Sigmoid colon (tissue), 7 donors: ENCODE measurements around the gene TECR. TPM values are rescaled to one million over a fixed set of nuclear protein-coding genes. Genes with fewer than 3 reads are reported as not detected.
"Not testable (repeated sequence)": the region's sequence is repeated elsewhere in the genome, so short reads cannot be mapped to it uniquely, and the experiment has no call there.

Source experiments
- DNase-seq: peaks from one replicate; pipeline ENCODE4 v3.0.0-alpha.2; 2019
- H3K27ac ChIP-seq, 4 donors: fragments of 200-600 bp; sonication (generic); one replicate each; pipeline ENCODE4 v1.5.1; 2016 to 2019; ENCODE audit warnings: mild to moderate bottlenecking in 1 of 4
- H3K27me3 ChIP-seq, 3 donors: fragments of 200-600 bp; sonication (generic); one replicate each; pipeline ENCODE4 v1.5.1; 2019; ENCODE audit warnings: mild to moderate bottlenecking in 1 of 3
- H3K36me3 ChIP-seq, 4 donors: fragments of 200-600 bp; sonication (generic); one replicate each; pipeline ENCODE4 v1.5.1; 2016 to 2019
- H3K4me1 ChIP-seq, 4 donors: fragments of 200-600 bp; sonication (generic); one replicate each; pipeline ENCODE4 v1.5.1; 2017 to 2019
- H3K4me3 ChIP-seq, 4 donors: fragments of 200-600 bp; sonication (generic); one replicate each; pipeline ENCODE4 v1.5.1; 2017 to 2019; ENCODE audit warnings: mild to moderate bottlenecking in 2 of 4, moderate library complexity in 1 of 4
- H3K9me3 ChIP-seq, 4 donors: fragments of 200-600 bp in 3 of 4; sonication (generic) in 3 of 4; one replicate each; pipeline versions ENCODE4 v1.5.1 to v1.6.1; 2013 to 2019
- EP300 ChIP-seq, 4 donors: sonication (generic); formaldehyde crosslinking; IDR thresholded peaks; one replicate each; pipeline ENCODE4 v1.6.1; 2017; ENCODE audit warnings: antibody characterized with exemption in 4 of 4
- POLR2A ChIP-seq, 2 donors: fragments of 450-650 bp; IDR thresholded peaks; one replicate each; pipeline ENCODE4 v1.6.1; 2016; ENCODE audit warnings: antibody characterized with exemption in 2 of 2, mild to moderate bottlenecking in 2 of 2, moderate library complexity in 2 of 2
- POLR2AphosphoS5 ChIP-seq, 4 donors: sonication (generic); formaldehyde crosslinking; IDR thresholded peaks; one replicate each; pipeline ENCODE4 v1.6.1; 2017; ENCODE audit warnings: antibody characterized with exemption in 4 of 4
- whole genome bisulfite sequencing, 2 donors: extraction: QIAGEN DNeasy Blood & Tissue Kit; methylation state at CpG; one replicate each; pipeline ENCODE4 v1.1.7; 2013; 5-methylcytosine and 5-hydroxymethylcytosine counted together
- intact Hi-C: fragments of 100-400 bp; cut with DNase I; formaldehyde crosslinking; loops from one replicate; pipeline ENCODE4 v1.15.1; 2023
- polyA plus RNA-seq, 3 donors: library from polyadenylated mRNA; stranded (reverse); fragments of 200-250 nt; gene quantifications; one replicate each; pipeline ENCODE4 v1.2.3, GENCODE V29; 2013
- total RNA-seq, 4 donors: library from RNA; depleted of rRNA; stranded (reverse); fragments of >200 nt; gene quantifications; one replicate each; pipeline ENCODE4 v1.1.0, GENCODE V29; 2016
- TF ChIP-seq, protein P1 (sequence below), 4 experiments: fragments of 450-650 bp in 3 of 4; fragments of 200-600 bp in 1 of 4; IDR thresholded peaks; one replicate each; pipeline ENCODE4 v1.5.1; 2016 to 2019; ENCODE audit warnings: antibody characterized with exemption in 4 of 4, mild to moderate bottlenecking in 3 of 4, moderate library complexity in 2 of 4
- donor health status: healthy with polysubstance abuse.
- donor health status: Bipolar disorder and iron deficiency.
- donor health status: healthy.

The TECR gene
- total and polyA plus RNA-seq, 7 donors = 20.6 to 139 (median 32.4) TPM

DNA sequence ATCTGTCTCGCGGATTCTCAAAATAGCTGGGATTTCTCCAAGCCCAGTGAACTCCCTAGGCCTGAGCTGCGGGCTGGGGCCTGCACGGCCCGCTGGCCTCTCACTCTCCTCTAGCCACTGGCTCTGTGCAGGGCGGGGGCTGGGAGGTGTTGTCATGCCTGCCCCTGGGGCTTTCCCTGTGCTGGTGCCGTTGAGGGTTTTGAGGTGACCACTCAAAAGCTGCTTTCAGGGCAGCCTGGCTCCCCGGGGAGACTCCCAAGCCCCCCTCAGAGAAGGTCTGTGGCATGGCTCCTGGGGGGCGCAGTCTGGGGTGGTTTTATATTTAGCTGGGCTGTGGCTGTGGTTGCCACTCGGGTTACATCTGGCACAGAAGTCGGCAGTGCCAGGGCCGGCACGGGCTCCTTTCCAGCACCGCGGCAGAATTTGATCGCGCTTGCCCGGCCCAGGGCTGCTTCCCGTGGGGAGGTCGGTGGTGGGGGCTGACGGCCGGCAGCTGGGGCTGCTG, 32.5 kb downstream of the TECR start:
- Histone ChIP-seq H3K4me1 (peaks cover 0 to under 1% (median under 1%) of the 10 kb centered on the region in 4 donors), H3K36me3 (peaks cover 0 to 27% (median 4%) of the 10 kb centered on the region in 4 donors), H3K27me3 (no peaks in the 10 kb centered on the region), H3K27ac (peak overlapping the region; percentile 27 to 56 (median 34)), H3K9me3 (no peaks in the 10 kb centered on the region), H3K4me3 (no peak overlapping the region)
- TF ChIP-seq POLR2A (IDR thresholded peaks at IDR 0.05) (no peak), EP300 (IDR thresholded peaks at IDR 0.05) (no peak), POLR2AphosphoS5 (IDR thresholded peaks at IDR 0.05) (no peak)
- TF ChIP-seq, protein P1, sequence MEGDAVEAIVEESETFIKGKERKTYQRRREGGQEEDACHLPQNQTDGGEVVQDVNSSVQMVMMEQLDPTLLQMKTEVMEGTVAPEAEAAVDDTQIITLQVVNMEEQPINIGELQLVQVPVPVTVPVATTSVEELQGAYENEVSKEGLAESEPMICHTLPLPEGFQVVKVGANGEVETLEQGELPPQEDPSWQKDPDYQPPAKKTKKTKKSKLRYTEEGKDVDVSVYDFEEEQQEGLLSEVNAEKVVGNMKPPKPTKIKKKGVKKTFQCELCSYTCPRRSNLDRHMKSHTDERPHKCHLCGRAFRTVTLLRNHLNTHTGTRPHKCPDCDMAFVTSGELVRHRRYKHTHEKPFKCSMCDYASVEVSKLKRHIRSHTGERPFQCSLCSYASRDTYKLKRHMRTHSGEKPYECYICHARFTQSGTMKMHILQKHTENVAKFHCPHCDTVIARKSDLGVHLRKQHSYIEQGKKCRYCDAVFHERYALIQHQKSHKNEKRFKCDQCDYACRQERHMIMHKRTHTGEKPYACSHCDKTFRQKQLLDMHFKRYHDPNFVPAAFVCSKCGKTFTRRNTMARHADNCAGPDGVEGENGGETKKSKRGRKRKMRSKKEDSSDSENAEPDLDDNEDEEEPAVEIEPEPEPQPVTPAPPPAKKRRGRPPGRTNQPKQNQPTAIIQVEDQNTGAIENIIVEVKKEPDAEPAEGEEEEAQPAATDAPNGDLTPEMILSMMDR (IDR thresholded peaks at IDR 0.05) = no peak
- intact Hi-C loops = no loop called here
- DNase-seq = no peak
- WGBS, 2 donors = 77 to 83% methylated on average over 22 of the region's 22 CpGs

DNA sequence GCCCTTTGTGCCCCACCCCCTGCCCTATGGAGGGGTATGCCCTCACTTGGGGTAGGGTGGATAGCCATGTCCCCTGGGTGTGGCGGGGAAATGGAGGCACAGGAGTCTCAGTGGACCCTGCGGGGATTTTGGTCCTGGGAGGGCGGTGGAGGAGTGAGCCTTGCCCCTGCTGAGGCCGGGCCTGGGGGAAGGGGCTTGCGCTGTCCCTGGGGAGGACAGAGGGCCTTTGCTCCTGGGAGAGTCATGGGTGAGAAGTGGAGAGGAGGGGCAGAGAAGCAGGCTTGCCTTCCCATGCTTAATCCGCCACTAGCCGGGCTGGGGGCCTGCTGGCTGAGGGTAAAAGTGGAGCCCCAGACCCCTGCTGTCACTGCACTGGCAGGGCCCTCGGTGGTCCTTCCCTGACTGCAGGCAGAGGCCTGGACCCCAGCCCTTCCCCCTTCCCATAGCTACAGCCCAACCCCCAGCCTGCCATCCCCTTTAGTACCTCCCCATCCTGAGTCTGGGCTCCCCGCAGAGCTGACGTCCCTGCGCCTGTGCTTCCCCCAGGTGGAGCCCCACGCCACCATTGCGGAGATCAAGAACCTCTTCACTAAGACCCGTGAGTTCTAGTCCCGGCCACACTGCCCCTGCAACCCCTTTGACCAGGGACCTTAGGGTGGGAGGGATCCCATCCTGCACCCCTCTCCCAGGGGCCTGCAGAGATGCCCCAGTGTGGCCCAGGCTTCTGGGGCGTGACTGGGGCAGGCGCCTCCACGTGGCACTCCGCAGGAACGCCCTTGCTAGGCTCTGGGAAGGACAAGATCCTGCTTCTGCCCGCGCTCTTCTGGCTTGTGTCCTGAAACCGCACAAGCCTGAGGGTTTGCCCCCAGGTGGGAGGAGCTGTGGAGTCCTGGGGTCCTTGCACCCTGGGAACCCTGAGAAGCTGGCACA, 33.5 kb downstream of the TECR start:
- Histone ChIP-seq H3K4me1 (no peaks in the 10 kb centered on the region), H3K27ac (peak overlapping the region; percentile 27 to 56 (median 34)), H3K27me3 (no peaks in the 10 kb centered on the region), H3K9me3 (no peaks in the 10 kb centered on the region), H3K4me3 (no peak overlapping the region), H3K36me3 (peaks cover 0 to 34% (median 5%) of the 10 kb centered on the region in 4 donors)
- TF ChIP-seq POLR2AphosphoS5 (IDR thresholded peaks at IDR 0.05) = no peak
- TF ChIP-seq, protein P1 (IDR thresholded peaks at IDR 0.05) = no peak
- no peak for TF ChIP-seq POLR2A (IDR thresholded peaks at IDR 0.05)
- TF ChIP-seq EP300 (IDR thresholded peaks at IDR 0.05) = no peak
- intact Hi-C loops = no loop called here
- 90 to 92% methylated on average over 23 of the region's 23 CpGs for WGBS, 2 donors
- no peak for DNase-seq

DNA sequence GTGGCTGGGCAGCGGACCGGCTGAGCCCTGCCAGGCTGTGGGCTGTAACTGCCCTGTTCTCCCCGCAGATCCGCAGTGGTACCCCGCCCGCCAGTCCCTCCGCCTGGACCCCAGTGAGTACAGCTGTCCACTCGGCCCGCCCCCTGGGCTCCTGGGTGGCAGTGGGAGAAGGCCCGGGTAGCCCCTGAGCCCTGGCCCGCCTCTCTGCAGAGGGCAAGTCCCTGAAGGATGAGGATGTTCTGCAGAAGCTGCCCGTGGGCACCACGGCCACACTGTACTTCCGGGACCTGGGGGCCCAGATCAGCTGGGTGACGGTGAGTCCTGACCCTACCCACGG, 34.2 kb downstream of the TECR start:
- no peak for DNase-seq

DNA sequence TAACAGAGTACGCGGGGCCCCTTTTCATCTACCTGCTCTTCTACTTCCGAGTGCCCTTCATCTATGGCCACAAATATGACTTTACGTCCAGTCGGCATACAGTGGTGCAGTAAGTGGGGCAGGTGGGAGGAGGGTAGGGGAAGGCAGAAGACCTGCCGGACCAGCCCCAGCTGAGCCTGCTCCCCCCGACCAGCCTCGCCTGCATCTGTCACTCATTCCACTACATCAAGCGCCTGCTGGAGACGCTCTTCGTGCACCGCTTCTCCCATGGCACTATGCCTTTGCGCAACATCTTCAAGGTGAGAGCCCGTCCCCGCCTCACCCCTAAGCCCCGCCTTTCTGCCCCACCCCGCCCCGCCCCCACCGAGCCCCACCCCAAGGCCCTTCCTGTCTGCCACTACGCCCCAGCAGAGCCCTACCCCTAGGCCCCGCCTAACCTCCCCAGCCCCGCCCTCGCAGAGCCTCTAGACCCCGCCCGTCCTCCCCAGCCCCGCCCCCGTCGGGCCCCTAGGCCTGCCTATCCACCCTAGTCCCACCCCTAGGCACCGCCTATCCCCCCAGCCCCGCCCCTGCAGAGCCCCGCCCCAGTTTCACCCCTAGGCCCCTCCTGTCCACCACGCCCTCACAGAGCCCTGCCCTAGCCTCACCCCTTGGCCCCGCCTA, 34.7 kb downstream of the TECR start:
- Histone ChIP-seq H3K36me3 (peaks cover 0 to 34% (median 5%) of the 10 kb centered on the region in 4 donors), H3K4me1 (peaks cover 0 to under 1% (median 0%) of the 10 kb centered on the region in 4 donors), H3K9me3 (no peaks in the 10 kb centered on the region), H3K27me3 (no peaks in the 10 kb centered on the region), H3K4me3 (no peak overlapping the region), H3K27ac (no peak overlapping the region)
- TF ChIP-seq, protein P1 (IDR thresholded peaks at IDR 0.05) = no peak
- TF ChIP-seq POLR2A (IDR thresholded peaks at IDR 0.05) = no peak
- TF ChIP-seq POLR2AphosphoS5 (IDR thresholded peaks at IDR 0.05) = no peak
- TF ChIP-seq EP300 (IDR thresholded peaks at IDR 0.05) = no peak
- WGBS, 2 donors = 70 to 78% methylated on average over 33 of the region's 33 CpGs
- intact Hi-C loops = no loop called here
- no peak for DNase-seq

More for the DNA sequence above, 34.2 kb downstream of the TECR start:
- WGBS, 2 donors = 95 to 96% methylated on average over 16 of the region's 16 CpGs
- no peak overlapping the region for H3K27ac ChIP-seq
- intact Hi-C loops = no loop called here
- no peaks in the 10 kb centered on the region for H3K27me3 ChIP-seq
- H3K36me3 ChIP-seq = peaks cover 0 to 34% (median 5%) of the 10 kb centered on the region in 4 donors
- no peaks in the 10 kb centered on the region for H3K9me3 ChIP-seq
- H3K4me1 ChIP-seq = no peaks in the 10 kb centered on the region
- no peak overlapping the region for H3K4me3 ChIP-seq
- TF ChIP-seq, protein P1 (IDR thresholded peaks at IDR 0.05) = no peak
- TF ChIP-seq POLR2AphosphoS5 (IDR thresholded peaks at IDR 0.05) = no peak
- no peak for TF ChIP-seq POLR2A (IDR thresholded peaks at IDR 0.05)
- TF ChIP-seq EP300 (IDR thresholded peaks at IDR 0.05) = no peak

DNA sequence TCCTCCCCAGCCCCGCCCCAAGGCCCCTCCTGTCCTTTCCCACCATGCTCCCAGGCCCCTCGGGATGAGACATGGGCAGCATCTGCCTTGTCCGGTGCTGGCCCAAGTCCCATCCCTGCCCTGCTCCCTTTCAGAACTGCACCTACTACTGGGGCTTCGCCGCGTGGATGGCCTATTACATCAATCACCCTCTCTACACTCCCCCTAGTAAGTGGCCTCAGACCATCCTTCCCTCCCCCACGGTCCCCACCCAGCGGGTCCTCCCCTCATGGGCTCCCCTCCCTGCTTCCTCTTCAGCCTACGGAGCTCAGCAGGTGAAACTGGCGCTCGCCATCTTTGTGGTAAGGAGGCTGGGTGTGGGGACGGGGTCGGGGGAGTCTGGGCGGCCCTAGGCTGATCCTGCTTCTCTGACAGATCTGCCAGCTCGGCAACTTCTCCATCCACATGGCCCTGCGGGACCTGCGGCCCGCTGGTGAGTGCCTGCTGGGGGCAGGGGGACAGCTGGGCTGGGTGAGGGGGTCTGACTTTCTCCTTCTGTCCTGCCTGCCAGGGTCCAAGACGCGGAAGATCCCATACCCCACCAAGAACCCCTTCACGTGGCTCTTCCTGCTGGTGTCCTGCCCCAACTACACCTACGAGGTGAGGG, 35.4 kb downstream of the TECR start:
- H3K27ac ChIP-seq, intact Hi-C loops: not testable (repeated sequence)

More for the DNA sequence above, 35.4 kb downstream of the TECR start:
- not testable (repeated sequence) for H3K9me3 ChIP-seq, H3K4me1 ChIP-seq, H3K27me3 ChIP-seq, DNase-seq, H3K4me3 ChIP-seq
- H3K36me3 ChIP-seq = peaks cover 0 to 34% (median 5%) of the 10 kb centered on the region in 4 donors
- 82 to 87% methylated on average over 22 of the region's 22 CpGs for WGBS, 2 donors
